Fibroblast of gingiva (primary cell): Measurements from ENCODE around the gene BCL3.
A peak's percentile ranks its signal among the peaks of the same experiment; 100 is the strongest.
"Not testable (repeated sequence)": the region's sequence is repeated elsewhere in the genome, so short reads cannot be mapped to it uniquely, and the experiment has no call there.

Experiments
- DNase-seq: peaks from one replicate; pipeline ENCODE4 v3.0.0-alpha.2; 2011; ENCODE audit warnings: low read depth

BCL3 gene

DNA sequence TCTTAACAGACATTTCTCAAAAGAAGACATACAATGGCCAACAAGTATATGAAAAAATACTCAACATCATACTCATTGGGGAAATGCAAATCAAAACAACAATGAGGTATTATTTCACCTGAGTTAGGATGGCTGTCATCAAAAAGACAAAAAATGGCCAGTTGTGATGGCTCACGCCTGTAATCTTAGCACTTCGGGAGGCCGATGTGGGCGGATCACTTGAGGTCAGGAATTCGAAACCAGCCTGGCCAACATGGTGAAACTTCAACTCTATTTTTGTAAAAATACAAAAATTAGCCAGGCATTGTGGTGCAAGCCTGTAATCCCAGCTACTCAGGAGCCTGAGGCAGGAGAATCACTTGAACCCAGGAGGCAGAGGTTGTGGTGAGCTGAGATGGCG lies 27.6 kb upstream of the BCL3 start:
- DNase-seq = peak; percentile 25

GRCh38 chr19:44721369-44721768 lies 27.1 kb upstream of the BCL3 start:
- not testable (repeated sequence) for DNase-seq

- DNase-seq = no peak
Measured at GRCh38 chr19:44722131-44723121, 26.1 kb upstream of the BCL3 start.

GRCh38 chr19:44723299-44723951 lies 25.1 kb upstream of the BCL3 start:
- no peak for DNase-seq

DNA sequence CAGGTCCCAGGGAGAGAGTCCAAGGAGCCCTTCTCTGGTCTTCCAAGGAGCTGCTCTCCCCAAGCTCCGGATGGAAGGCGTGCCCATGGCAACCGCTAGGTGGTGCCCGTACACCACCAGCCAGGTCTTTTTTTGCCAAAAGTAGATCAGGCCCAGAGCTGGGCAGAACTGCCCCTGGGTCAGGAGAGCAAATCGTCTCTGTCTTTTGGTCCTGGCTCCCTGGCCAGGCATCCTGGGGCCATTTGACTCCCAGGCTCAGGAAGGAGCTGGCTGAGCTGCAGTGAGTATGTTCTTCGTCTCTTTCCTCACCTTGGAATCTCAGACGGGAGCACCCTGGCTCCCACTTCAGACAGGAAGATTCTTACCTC lies 24.6 kb upstream of the BCL3 start:
- peak; percentile 66 for DNase-seq

DNA sequence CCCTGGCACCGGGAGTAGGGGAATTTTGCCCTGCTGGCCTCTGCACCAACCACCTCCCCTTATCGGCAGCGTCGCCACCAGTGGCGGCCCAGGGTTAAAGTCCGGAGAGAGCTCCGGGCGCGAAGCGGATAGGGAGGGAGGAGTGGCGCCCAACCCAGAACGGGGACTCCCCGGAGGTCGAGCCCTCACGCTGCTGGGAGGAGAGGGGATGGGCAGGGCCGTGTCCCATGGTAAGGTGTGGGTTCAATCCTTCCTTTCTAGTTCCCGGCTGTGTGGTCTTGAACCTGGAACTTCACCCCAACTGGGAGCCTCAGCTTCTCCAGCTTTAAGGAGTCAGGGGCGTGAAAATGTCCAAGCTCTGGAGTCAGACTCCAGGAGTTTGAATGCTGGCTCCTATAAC lies 23.3 kb upstream of the BCL3 start:
- DNase-seq = no peak

GRCh38 chr19:44725684-44726083 lies 22.8 kb upstream of the BCL3 start:
- DNase-seq = no peak

GRCh38 chr19:44726465-44726864 lies 22.0 kb upstream of the BCL3 start:
- DNase-seq = no peak

- DNase-seq = no peak
Measured at GRCh38 chr19:44728178-44728577, 20.3 kb upstream of the BCL3 start.

- no peak for DNase-seq
Measured at GRCh38 chr19:44729516-44730033, 18.9 kb upstream of the BCL3 start.

GRCh38 chr19:44731081-44731480 lies 17.4 kb upstream of the BCL3 start:
- no peak for DNase-seq

DNA sequence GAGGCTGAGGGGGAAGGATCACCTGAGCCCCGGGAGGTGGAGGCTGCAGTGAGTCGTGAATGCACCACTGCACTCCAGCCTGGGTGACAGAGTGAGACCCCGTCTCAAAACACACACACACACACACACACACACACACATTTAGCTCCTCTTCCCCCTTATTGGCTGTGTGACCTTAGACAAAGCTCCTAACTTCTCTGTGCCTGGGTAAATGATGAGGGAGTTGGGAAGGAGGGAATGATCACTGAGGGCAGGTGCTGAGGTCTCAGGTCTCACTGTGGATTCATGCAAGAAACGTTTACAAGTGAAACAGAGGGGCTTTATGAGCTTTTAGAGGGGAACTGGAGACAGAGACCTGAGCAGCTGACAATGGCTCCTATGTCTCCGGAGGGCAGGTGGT lies 16.9 kb upstream of the BCL3 start:
- no peak for DNase-seq

DNA sequence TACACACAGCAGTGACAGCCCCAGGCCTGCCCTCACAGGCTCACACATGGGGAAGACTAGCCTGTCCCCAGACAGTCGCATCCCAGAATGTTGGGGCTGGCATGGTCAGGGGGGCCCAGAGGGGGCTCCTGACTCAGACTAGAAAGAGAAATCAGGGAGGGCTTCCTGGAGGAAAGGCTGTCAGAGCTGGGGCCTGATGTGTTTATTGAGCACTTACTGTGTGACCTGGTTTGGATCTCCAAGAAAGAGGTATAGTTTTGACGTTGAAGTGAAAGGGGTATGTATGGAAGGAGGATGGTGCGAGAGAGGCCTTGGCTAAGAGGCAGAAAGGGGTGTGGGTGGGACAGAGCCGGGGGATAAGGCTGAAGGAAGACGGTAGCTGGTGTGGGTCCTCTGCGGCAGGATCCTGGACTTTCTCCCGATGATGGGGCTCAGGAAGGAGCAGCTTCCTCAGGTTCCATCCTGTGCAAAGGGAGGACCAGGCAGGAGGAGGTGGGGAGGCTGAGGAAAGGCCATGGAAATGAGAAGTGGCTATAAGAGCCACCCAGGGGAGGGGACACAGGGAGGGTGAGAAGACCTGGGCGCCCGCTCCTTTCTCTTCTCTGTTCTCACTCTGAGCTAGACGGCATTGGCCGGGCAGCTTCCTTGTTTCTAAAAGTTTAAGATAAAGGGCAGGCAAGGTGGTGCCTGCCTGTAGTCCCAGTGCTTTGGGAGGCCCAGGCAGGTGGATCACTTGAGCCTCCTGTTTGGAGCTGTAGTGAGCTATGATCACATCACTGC lies 16.1 kb upstream of the BCL3 start:
- no peak for DNase-seq

GRCh38 chr19:44734357-44734756 lies 14.2 kb upstream of the BCL3 start:
- DNase-seq = no peak

DNA sequence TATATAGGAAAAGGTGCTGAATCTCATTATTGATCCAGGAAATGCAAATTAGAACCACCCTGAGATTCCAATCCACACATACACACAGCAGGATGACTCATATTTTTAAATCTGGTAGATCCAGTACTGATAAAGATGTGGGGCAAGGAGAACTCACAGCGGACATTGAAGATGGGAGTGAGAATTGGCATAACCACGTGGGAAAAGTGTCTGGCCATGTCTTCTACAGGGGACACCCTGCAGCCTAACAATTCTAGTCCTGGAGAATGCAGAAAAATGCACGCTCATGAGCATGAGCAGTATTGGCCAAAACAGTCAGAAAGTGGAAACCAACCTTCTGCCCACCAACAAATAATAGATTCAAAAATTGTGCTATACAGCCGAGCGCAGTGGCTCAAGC lies 13.5 kb upstream of the BCL3 start:
- DNase-seq = no peak

- peak; percentile 62 for DNase-seq
Measured at GRCh38 chr19:44737238-44738071, 11.1 kb upstream of the BCL3 start.

- no peak for DNase-seq
Measured at GRCh38 chr19:44738136-44738535, 10.4 kb upstream of the BCL3 start.

DNA sequence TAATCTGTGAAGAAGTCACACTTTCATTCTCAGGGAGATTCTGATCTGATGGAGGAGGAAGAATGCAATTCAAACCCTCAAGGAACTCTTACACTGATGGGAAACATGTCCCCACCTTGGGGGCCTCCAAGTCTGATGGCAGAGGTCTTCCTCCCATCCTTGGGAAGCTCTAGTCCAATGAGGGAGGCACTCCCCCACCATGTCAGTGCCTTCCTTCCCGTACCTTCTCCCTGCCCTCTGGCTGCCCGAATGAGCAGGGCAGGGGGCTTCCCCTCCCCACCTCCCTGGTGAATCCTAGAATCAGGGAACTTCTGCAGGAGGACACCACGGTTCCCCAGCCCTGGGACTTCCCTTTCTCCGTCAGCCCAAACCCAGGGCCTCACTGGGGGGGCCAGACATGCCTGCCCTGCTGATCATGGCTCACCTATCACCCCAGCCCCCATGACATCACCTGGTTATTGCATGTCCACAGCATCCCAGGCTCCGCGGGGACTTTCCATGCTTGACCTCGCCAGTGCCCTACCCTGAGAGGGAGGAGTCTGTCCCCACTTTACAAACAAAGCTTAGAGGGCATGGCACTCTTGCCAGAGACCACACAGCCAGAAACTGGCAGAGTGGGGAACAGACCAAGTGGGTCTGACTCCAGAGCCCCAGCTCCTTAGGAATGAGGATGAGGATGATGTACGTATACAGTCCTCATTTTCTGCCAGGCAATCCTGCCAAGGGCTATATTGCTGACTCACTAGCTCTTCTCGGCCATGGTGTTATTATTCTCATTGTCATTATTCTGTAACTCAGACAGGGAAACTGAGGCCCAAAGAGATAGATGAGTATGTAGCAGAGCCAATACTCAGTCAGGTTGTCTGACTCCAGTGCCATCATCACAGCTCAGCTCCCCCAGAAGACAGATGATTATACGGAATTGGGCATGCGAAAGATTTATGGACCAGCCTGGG lies 9.6 kb upstream of the BCL3 start:
- no peak for DNase-seq

- DNase-seq = no peak
Measured at GRCh38 chr19:44740351-44740824, 8.1 kb upstream of the BCL3 start.

DNA sequence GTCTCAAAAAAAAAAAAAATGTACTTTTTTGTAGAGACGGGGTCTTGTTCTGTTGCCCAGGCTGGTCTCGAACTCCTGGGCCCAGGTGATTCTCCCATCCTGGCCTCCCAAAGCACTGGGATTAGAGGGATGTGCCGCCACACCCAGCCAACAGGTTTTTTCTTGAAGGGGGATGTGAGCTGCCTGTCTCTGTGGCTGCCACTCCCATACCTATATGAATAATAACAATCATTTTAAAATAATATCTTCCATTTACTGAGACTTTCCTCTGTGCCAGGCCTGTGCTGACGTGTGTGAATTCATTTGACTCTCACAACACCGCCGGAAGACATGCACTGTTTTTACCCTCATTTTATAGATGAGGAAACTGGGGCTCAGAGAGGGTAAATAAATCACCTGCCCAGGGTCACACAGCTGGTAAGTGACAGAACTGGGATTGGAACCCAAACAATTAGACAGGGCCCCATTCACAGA lies 7.2 kb upstream of the BCL3 start:
- DNase-seq = no peak
